Loucy (cell line): ENCODE data around the gene TAS2R46.
"Not testable (repeated sequence)": the region's sequence is repeated elsewhere in the genome, so short reads cannot be mapped to it uniquely, and the experiment has no call there.

ENCODE experiments used
- H2AFZ ChIP-seq: fragments of 200-600 bp; sonication (generic); 2 replicates; pipeline ENCODE4 v1.6.0; 2016; ENCODE audit warnings: antibody characterized with exemption, mild to moderate bottlenecking, low read length, moderate library complexity
- H3F3A ChIP-seq: fragments of 200-600 bp; 2 replicates; pipeline ENCODE4 v1.6.0; 2016; ENCODE audit warnings: antibody characterized with exemption, low read depth, mild to moderate bottlenecking
- H3K27me3 ChIP-seq: fragments of 200-600 bp; sonication (generic); 2 replicates; pipeline ENCODE4 v1.6.1; 2014; ENCODE audit warnings: low read length, mild to moderate bottlenecking; ENCODE audit not compliant: insufficient read depth, poor library complexity, severe bottlenecking
- H3K36me3 ChIP-seq: fragments of 200-600 bp; sonication (generic); 2 replicates; pipeline ENCODE4 v1.6.1; 2016; ENCODE audit warnings: low read length; ENCODE audit not compliant: insufficient read depth
- H3K4me1 ChIP-seq: fragments of 200-600 bp; sonication (generic); 2 replicates; pipeline ENCODE4 v1.5.1; 2014; ENCODE audit warnings: low read length, mild to moderate bottlenecking; ENCODE audit not compliant: insufficient read depth, poor library complexity, severe bottlenecking
- H3K4me2 ChIP-seq: fragments of 200-600 bp; sonication (generic); 2 replicates; pipeline ENCODE4 v1.6.0; 2014; ENCODE audit warnings: antibody characterized with exemption, low read length, low read depth, mild to moderate bottlenecking; ENCODE audit not compliant: poor library complexity, severe bottlenecking
- H3K4me3 ChIP-seq: fragments of 200-600 bp; sonication (generic); 2 replicates; pipeline ENCODE4 v1.5.1; 2014; ENCODE audit warnings: low read length, mild to moderate bottlenecking, mixed read lengths; ENCODE audit not compliant: poor library complexity, severe bottlenecking
- H3K79me2 ChIP-seq: fragments of 200-600 bp; sonication (generic); 2 replicates; pipeline ENCODE4 v1.6.1; 2014; ENCODE audit warnings: low read length; ENCODE audit not compliant: insufficient read depth
- H3K9ac ChIP-seq: fragments of 200-600 bp; sonication (generic); 2 replicates; pipeline ENCODE4 v1.6.0; 2014; ENCODE audit warnings: mild to moderate bottlenecking, low read depth, low read length, moderate library complexity; ENCODE audit not compliant: poor library complexity, severe bottlenecking
- H3K9me2 ChIP-seq: fragments of 200-600 bp; sonication (generic); replicated peaks from 2 replicates; pipeline ENCODE4 v1.6.1; 2016; ENCODE audit warnings: low read depth, low read length, mixed read lengths
- H3K9me3 ChIP-seq: fragments of 200-600 bp; sonication (generic); 2 replicates; pipeline ENCODE4 v1.6.1; 2014; ENCODE audit warnings: mild to moderate bottlenecking, antibody characterized with exemption, low read length, low read depth; ENCODE audit not compliant: insufficient read depth
- H4K20me1 ChIP-seq: fragments of 200-600 bp; sonication (generic); 2 replicates; pipeline ENCODE4 v1.6.0; 2014; ENCODE audit warnings: antibody characterized with exemption, low read length, mild to moderate bottlenecking; ENCODE audit not compliant: insufficient read depth, poor library complexity, severe bottlenecking
- EZH2phosphoT487 ChIP-seq: fragments of 200-600 bp; IDR thresholded peaks from 2 replicates; pipeline ENCODE4 v1.6.1; 2018; ENCODE audit warnings: antibody characterized with exemption, mild to moderate bottlenecking, moderate library complexity, borderline replicate concordance
- TF ChIP-seq, protein P1 (sequence below): fragments of 200-600 bp; sonication (generic); conservative IDR thresholded peaks from 2 replicates; pipeline ENCODE4 v1.5.1; 2014; ENCODE audit warnings: mild to moderate bottlenecking, antibody characterized with exemption, low read length

TAS2R46 gene

DNA sequence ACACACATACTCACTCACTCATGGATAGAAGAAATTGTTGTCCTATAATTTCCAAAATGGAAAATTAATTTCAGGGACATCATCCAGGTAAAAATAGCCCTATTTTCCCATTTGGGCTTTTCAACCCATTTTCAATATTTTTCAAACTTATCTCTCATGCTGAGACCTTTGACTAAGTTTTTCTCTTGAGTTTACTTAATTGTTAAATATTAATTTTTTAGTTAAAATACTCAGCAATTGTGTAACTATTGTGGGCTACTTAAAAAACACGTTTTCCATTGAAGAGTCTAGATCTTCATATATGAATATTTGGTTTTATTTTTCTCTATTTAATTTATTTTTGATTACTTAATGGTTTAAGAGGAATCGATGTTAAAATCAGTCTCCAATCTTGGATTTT, 44.2 kb upstream of the TAS2R46 start:
- H3K9ac ChIP-seq: no peak overlapping the region
- no peaks in the 10 kb centered on the region for H4K20me1 ChIP-seq
- peaks cover 3% of the 10 kb centered on the region; the same call in 1 of the 2 replicates for H3K79me2 ChIP-seq
- TF ChIP-seq EZH2phosphoT487: no peak
- TF ChIP-seq, protein P1, sequence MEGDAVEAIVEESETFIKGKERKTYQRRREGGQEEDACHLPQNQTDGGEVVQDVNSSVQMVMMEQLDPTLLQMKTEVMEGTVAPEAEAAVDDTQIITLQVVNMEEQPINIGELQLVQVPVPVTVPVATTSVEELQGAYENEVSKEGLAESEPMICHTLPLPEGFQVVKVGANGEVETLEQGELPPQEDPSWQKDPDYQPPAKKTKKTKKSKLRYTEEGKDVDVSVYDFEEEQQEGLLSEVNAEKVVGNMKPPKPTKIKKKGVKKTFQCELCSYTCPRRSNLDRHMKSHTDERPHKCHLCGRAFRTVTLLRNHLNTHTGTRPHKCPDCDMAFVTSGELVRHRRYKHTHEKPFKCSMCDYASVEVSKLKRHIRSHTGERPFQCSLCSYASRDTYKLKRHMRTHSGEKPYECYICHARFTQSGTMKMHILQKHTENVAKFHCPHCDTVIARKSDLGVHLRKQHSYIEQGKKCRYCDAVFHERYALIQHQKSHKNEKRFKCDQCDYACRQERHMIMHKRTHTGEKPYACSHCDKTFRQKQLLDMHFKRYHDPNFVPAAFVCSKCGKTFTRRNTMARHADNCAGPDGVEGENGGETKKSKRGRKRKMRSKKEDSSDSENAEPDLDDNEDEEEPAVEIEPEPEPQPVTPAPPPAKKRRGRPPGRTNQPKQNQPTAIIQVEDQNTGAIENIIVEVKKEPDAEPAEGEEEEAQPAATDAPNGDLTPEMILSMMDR: no peak
- H3F3A ChIP-seq: no peaks in the 10 kb centered on the region
- no peak overlapping the region for H3K4me3 ChIP-seq
- H3K4me1 ChIP-seq: no peaks in the 10 kb centered on the region
- no peaks in the 10 kb centered on the region for H3K36me3 ChIP-seq
- H3K27me3 ChIP-seq: no peaks in the 10 kb centered on the region
- no peaks in the 10 kb centered on the region for H3K9me2 ChIP-seq
- no peak overlapping the region for H3K4me2 ChIP-seq
- H3K9me3 ChIP-seq: no peaks in the 10 kb centered on the region
- no peak overlapping the region for H2AFZ ChIP-seq

DNA sequence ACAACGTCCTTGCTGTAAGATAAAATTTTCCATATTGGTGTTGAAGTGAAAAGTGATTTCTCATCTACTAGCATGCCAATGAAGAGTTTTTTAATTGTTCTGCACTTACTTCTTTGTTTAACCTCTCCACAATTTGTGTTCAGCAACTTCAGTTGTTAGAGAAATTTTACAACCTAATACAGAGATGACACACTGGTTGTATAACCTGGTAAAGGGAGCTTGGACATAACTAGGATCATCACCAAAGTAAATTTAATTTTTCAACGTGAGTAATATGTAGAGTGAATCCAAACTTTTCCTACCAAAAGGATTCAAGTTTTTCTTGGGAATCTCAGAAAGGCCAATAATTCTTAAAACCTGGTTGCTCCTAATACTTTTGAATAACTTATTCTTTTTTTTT, 43.5 kb upstream of the TAS2R46 start:
- peaks cover 1% of the 10 kb centered on the region; the same call in 1 of the 2 replicates for H3K79me2 ChIP-seq
- no peaks in the 10 kb centered on the region for H3K4me1 ChIP-seq
- H3K9me2 ChIP-seq: no peaks in the 10 kb centered on the region
- no peaks in the 10 kb centered on the region for H3K27me3 ChIP-seq
- no peaks in the 10 kb centered on the region for H3K9me3 ChIP-seq
- no peaks in the 10 kb centered on the region for H4K20me1 ChIP-seq
- H2AFZ ChIP-seq: no peak overlapping the region
- H3K4me2 ChIP-seq: no peak overlapping the region
- no peak overlapping the region for H3K4me3 ChIP-seq
- TF ChIP-seq, protein P1: no peak
- no peak for TF ChIP-seq EZH2phosphoT487
- H3K36me3 ChIP-seq: no peaks in the 10 kb centered on the region
- H3K9ac ChIP-seq: no peak overlapping the region
- no peaks in the 10 kb centered on the region for H3F3A ChIP-seq

DNA sequence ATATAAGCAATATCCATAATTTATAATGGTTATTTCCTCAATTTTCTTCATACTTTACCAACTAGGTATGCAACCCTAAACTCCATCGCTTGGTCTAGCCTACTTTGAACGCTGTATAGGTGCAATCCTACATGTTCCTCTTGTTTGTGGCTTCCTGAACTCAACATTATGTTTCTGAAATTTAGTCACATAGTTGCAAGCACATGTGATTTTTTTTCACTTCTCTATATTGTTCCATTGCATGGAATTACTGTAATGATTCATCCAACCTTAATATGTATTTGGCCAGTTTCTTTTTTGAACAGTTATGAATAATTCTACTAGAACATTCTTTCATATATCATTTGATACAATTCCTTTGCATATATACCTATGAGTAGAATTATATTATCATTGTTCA, 32.8 kb upstream of the TAS2R46 start:
- H3K9ac ChIP-seq, H2AFZ ChIP-seq, H3K9me3 ChIP-seq, H3K4me1 ChIP-seq, H3K9me2 ChIP-seq, H3K4me2 ChIP-seq, H3K4me3 ChIP-seq, H3K36me3 ChIP-seq, H3K27me3 ChIP-seq, H3F3A ChIP-seq, H4K20me1 ChIP-seq, H3K79me2 ChIP-seq: not testable (repeated sequence)

DNA sequence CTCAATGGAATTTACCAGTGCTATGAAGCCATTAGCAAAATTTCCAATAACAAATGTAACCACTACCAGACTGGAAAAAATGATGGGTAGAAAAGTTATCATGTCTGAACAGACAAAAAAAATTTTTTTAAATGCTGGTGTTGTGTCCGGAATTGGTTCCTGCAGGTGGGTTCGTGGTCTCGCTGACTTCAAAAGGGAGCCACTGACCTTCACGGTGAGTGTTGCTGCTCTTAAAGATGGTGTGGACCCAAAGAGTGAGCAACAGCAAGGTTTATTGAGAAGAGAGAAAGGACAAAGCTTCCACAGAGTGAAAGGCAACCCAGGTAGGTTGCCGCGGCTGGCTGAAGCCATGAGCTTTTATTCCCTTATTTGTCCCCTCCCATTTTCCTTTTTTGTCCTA, 30.0 kb upstream of the TAS2R46 start, which contains the start of gene TAS2R43:
Gene TAS2R43 (minus strand): TSS at position 186 of the 400 bp plus-strand sequence. CDS start 84 bp downstream, at position 102.
- Histone ChIP-seq H3K4me1 (no peaks in the 10 kb centered on the region), H3K9me3 (no peaks in the 10 kb centered on the region), H3K27me3 (no peaks in the 10 kb centered on the region), H3K79me2 (no peaks in the 10 kb centered on the region), H2AFZ (no peak within 1 kb of the TSS), H3K9me2 (no peaks in the 10 kb centered on the region), H3K9ac (no peak within 1 kb of the TSS), H3K4me2 (no peak within 1 kb of the TSS), H4K20me1 (no peaks in the 10 kb centered on the region), H3K36me3 (no peaks in the 10 kb centered on the region), H3K4me3 (no peak within 1 kb of the TSS), H3F3A (no peaks in the 10 kb centered on the region)
- TF ChIP-seq, protein P1: no peak
- TF ChIP-seq EZH2phosphoT487: no peak
